HG03439 (cell line): ENCODE results near the gene TTLL11.
"Not testable (repeated sequence)": the region's sequence is repeated elsewhere in the genome, so short reads cannot be mapped to it uniquely, and the experiment has no call there.

Source experiments
- ATAC-seq: cut with Tn5 transposase; IDR thresholded peaks from one replicate; pipeline ENCODE4 v1.9.1; 2021; ENCODE audit warnings: mild to moderate bottlenecking, moderate library complexity; ENCODE audit not compliant: unreplicated experiment

Gene TTLL11

GRCh38 chr9:122007837-122008236 is 85.3 kb downstream of the TTLL11 start:
- no peak for ATAC-seq

- no peak for ATAC-seq
Observed at GRCh38 chr9:122005597-122005996, 87.5 kb downstream of the TTLL11 start.

- ATAC-seq = no peak
Observed at GRCh38 chr9:122004589-122004988, 88.5 kb downstream of the TTLL11 start.

- ATAC-seq = no peak
Observed at GRCh38 chr9:122001491-122002201, 91.5 kb downstream of the TTLL11 start.

GRCh38 chr9:122000526-122000925 is 92.6 kb downstream of the TTLL11 start:
- ATAC-seq = not testable (repeated sequence)

DNA sequence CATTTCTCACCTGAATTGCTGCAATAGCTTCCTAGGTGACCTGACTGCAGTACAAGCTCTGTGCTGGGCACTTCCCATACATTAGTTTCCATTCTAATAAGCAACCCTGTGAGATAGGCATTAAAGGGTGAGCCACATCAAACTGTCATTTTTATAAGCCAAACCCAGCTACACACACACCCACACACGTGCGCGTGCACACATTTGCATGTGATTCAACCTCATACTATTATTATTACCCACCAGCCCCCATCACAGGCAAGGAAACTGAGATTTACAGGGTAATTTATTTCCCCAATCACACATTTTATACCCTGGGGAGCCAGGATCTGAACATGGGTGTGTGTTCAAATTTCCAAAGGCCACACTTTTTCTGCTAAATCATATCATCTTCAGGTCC is 93.6 kb downstream of the TTLL11 start:
- ATAC-seq = no peak

- ATAC-seq = no peak
Observed at GRCh38 chr9:121998513-121999049, 94.5 kb downstream of the TTLL11 start.

DNA sequence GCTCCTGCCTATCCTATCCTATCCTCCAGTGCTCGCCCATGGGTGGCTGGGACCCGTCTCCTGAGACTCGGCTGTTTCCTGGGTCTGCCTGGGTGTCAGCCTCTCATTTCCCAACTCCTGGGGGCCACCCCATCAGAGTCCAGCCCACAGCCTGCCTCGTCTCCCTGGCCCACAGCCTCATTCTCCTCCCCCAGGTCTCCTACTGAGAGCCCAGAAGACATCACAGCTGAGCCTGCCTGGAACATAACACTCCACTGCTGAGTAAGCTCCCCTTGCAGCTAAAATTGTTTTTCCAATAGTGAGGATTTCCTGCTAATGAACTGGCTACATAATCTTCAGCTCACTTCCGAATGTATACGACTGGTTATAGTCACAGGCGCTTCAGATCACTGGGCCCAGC is 95.3 kb downstream of the TTLL11 start:
- no peak for ATAC-seq

- ATAC-seq = no peak
Observed at GRCh38 chr9:121996783-121997182, 96.3 kb downstream of the TTLL11 start.

DNA sequence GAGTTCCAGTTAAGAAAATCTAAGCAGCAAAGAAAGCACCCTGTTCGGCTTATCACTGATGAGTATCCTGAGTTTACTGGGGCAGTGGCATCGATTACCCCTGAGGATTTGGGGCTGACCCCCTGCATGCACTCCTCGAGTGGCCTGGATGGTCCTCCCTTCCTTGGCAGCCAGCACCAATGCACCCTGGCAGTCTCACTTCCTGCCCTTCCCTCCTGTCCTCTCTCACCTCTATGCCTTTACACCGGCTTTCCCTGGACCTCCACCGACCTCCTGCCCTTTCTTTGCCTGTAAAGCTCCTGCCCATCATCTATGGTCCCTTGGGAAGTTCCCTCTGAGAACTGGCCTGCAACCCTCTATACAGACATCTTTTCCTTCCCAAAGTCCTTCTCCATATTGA is 97.1 kb downstream of the TTLL11 start:
- ATAC-seq = no peak

- ATAC-seq = peak; percentile 53
Observed at GRCh38 chr9:121992571-121993212, 100.4 kb downstream of the TTLL11 start.

DNA sequence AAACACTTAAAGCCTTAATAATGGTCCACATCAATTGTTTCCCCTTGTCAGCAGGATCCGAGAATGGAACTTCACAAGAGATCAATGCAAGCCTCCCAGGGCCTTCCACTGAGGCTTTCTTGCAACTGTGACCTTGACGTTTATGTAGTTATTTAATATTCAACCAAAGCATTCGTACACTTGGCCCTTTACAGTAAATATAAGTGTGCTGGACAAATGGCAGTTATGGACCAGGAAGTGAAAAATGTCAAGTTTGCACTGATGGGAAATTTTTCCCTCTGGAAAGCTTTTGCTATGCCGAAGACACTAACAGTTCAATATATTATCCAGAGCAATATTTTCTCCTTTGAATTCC is 101.8 kb downstream of the TTLL11 start:
- ATAC-seq = no peak

GRCh38 chr9:121990600-121991306 is 102.4 kb downstream of the TTLL11 start:
- ATAC-seq = no peak

GRCh38 chr9:121989010-121989409 is 104.1 kb downstream of the TTLL11 start:
- no peak for ATAC-seq

- ATAC-seq = no peak
Observed at GRCh38 chr9:121987314-121987713, 105.8 kb downstream of the TTLL11 start.

DNA sequence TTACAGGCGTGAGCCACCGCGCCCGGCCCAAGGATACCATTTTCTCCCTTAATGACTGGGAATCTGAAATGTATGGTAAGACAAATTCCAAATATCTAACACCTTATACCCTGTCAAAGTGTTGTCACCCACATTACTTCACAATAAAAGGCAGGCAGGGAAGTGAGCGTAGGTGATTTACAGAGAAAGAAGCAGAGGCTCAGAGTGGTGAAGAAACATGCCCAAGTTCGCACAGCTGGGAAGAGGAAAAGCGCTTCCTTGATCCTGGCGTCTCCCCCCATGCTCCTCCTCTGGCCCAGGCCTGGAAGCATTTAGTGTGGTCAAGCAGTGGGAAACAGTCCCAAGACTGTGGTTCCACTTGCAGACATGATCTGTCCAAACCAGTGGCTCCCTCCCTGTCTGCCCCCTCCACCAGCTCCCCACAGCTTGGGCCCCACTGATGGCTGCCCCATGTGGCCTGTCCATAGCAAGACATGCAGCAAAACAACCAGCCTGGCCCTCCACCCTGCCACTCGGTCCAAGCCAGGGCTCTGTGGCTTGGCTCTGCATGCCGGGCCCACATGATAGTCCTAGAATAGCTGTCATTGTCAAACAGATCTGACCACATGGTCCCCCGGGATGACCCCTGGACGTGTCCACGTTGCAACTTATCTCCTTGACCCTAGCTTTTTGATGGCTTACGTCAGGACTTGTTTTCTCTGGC is 107.2 kb downstream of the TTLL11 start:
- no peak for ATAC-seq

DNA sequence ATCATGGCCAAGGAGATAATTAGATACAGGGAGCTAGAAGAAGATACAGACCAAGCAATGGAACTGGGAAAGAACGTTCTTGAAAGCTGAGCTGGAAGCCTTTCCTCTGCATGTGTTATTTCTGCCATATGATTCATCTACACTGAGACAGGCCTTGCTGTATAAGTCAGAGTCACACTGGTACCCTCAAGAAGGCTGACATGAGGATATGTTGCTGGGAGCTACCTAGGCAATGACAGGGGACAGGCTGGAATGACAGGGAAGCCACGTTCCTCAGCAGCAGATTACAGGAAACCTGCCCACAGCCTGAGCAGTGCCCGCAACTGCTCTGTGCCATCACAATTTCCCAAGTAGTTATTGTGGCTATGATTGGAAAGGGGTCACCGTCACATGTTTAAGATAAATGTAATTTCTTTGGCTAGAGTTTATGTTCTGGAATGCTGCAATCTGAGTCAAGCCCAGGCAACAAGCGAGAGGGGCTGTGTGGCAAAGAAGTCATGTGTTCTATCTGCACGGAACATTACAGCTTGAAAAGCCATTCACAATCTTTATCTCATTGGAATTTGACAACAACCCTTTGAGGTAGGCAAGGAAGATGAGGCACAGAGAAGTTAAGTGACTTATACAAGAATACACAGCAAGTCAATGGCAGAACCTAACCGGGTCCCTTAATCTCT is 108.2 kb downstream of the TTLL11 start:
- no peak for ATAC-seq

DNA sequence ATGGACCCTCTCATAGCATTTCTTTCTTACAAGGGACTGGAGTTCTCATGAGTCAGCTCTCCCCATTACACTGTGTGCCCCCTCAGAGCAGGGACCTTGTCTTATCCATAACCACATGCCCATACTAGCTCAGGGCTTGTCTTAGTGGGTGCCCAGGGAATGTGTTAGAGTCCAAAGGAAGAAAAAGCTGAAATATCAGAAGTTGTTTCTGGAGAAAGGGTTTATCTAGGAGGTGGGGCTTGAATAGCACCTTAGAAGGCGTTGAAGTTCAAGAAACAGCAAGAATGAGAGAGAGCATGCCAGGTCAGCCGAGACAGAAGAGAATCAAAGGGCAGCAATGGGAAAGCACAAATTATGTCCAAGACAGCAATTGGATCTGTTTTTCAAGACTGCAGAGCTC is 109.4 kb downstream of the TTLL11 start:
- no peak for ATAC-seq

DNA sequence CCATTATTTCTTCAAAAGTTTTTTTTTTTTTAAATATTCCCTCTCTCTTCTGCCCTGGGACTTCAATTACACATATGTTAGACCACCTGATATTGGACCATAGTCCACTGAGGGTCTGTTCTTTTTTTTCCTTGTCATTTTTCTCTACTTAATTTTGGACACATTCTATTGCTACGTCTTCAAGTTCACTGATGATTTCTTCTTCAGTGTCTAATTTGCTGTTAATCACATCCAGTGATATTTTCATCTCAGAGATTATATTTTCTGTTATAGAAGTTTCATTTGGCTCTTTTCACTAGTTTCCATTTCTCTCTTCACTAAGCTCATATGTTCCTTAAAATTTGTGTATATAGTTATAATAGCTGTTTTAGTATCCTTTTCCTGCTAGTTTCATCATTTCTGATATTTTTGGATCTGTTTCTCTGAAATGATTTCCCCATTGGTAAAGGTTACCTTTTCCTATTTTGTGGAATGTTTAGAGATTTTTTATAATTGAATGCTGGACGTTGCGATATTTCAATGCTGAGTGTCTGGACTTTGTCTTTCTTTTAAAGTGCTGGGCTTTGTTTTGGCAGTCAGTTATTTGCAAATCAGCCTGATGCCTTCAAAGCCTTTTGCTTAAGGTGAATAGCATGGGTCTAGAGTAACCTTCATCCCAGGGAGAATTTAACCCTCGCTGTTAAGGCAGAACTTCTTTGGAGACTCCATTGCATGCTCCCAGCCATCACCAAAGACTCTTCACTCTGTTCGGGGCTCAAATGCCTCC is 111.8 kb downstream of the TTLL11 start:
- ATAC-seq = no peak

GRCh38 chr9:121980665-121981064 is 112.4 kb downstream of the TTLL11 start:
- ATAC-seq = not testable (repeated sequence)
